Measurements from ENCODE around the gene GAS2L1. TPM values are rescaled to one million over a fixed set of nuclear protein-coding genes. Genes with fewer than 3 reads are reported as not detected.

Gene GAS2L1
- total RNA-seq, 2 donors from 2014 or later, result 19.4 to 28.0 TPM

GRCh38 chr22:29299136-29299900 lies 7.1 kb upstream of the GAS2L1 start:
- Histone ChIP-seq H3K4me3 (no peak overlapping the region), H3K27ac (no peak overlapping the region), H3K36me3 (peaks cover 63% of the 10 kb centered on the region), H3K4me1 (peaks cover 0 to 12% of the 10 kb centered on the region in 2 donors), H3K9me3 (no peaks in the 10 kb centered on the region), H3K27me3 (no peaks in the 10 kb centered on the region)
- peak; percentile 55 for DNase-seq (ENCODE audit: low spot score)
- TF ChIP-seq CTCF (IDR thresholded peaks at IDR 0.05), result no peak

- Histone ChIP-seq H3K27me3 (no peaks in the 10 kb centered on the region), H3K27ac (no peak overlapping the region), H3K36me3 (peaks cover 52% of the 10 kb centered on the region), H3K9me3 (no peaks in the 10 kb centered on the region), H3K4me3 (no peak overlapping the region), H3K4me1 (peaks cover 0 to 12% of the 10 kb centered on the region in 2 donors)
- DNase-seq (ENCODE audit: low spot score), result no peak
- no peak for TF ChIP-seq CTCF (IDR thresholded peaks at IDR 0.05)
Observed at GRCh38 chr22:29300467-29300806, 6.0 kb upstream of the GAS2L1 start.

GRCh38 chr22:29300807-29301601 lies 5.4 kb upstream of the GAS2L1 start:
- no peaks in the 10 kb centered on the region for H3K9me3 ChIP-seq
- TF ChIP-seq CTCF (IDR thresholded peaks at IDR 0.05), result no peak
- no peaks in the 10 kb centered on the region for H3K27me3 ChIP-seq
- no peak overlapping the region for H3K27ac ChIP-seq
- H3K4me1 ChIP-seq, result peaks cover 0 to 15% of the 10 kb centered on the region in 2 donors
- no peak overlapping the region for H3K4me3 ChIP-seq
- H3K36me3 ChIP-seq, result peaks cover 46% of the 10 kb centered on the region
- no peak for DNase-seq (ENCODE audit: low spot score)

GRCh38 chr22:29301716-29302401 lies 4.6 kb upstream of the GAS2L1 start:
- no peak for TF ChIP-seq CTCF (IDR thresholded peaks at IDR 0.05)
- H3K9me3 ChIP-seq, result no peaks in the 10 kb centered on the region
- no peaks in the 10 kb centered on the region for H3K27me3 ChIP-seq
- DNase-seq (ENCODE audit: low spot score), result no peak
- H3K4me1 ChIP-seq, result peaks cover 0 to 16% of the 10 kb centered on the region in 2 donors
- no peak overlapping the region for H3K4me3 ChIP-seq
- H3K27ac ChIP-seq, result no peak overlapping the region
- H3K36me3 ChIP-seq, result peaks cover 38% of the 10 kb centered on the region

GRCh38 chr22:29302402-29302680 lies 4.1 kb upstream of the GAS2L1 start:
- H3K9me3 ChIP-seq, result no peaks in the 10 kb centered on the region
- peaks cover 0 to 16% of the 10 kb centered on the region in 2 donors for H3K4me1 ChIP-seq

More at GRCh38 chr22:29302402-29302680, 4.1 kb upstream of the GAS2L1 start:
- no peak for TF ChIP-seq CTCF (IDR thresholded peaks at IDR 0.05)
- Histone ChIP-seq H3K27ac (no peak overlapping the region), H3K4me3 (no peak overlapping the region), H3K36me3 (peaks cover 33% of the 10 kb centered on the region), H3K27me3 (no peaks in the 10 kb centered on the region)
- no peak for DNase-seq (ENCODE audit: low spot score)

All from right atrium auricular region (tissue), 2 donors.